HepG2 (cell line): ENCODE results near the gene SUCLA2. TPM values are rescaled to one million over a fixed set of nuclear protein-coding genes. Genes with fewer than 3 reads are reported as not detected.

Source experiments
- ARHGAP35 ChIP-seq: sonication (generic); formaldehyde crosslinking; IDR thresholded peaks from 2 replicates; pipeline ENCODE4 v1.9.0; 2022; ENCODE audit warnings: mild to moderate bottlenecking, inconsistent platforms, moderate library complexity, missing genetic modification reagents, borderline replicate concordance
- MAFG ChIP-seq: sonication (generic); formaldehyde crosslinking; IDR thresholded peaks from 2 replicates; pipeline ENCODE4 v1.5.1; 2020; ENCODE audit warnings: mild to moderate bottlenecking, missing genetic modification reagents
- MIXL1 ChIP-seq: IDR thresholded peaks from 2 replicates; pipeline ENCODE4 v1.6.1; 2016
- NCOA2 ChIP-seq: sonication (generic); formaldehyde crosslinking; IDR thresholded peaks from 2 replicates; pipeline ENCODE4 v1.8.0; 2022; ENCODE audit warnings: inconsistent platforms
- POGK ChIP-seq: sonication (generic); formaldehyde crosslinking; conservative IDR thresholded peaks from 2 replicates; pipeline ENCODE4 v1.8.0; 2022; ENCODE audit warnings: mild to moderate bottlenecking, moderate library complexity, missing genetic modification reagents
- RARG ChIP-seq: sonication (generic); formaldehyde crosslinking; IDR thresholded peaks from 2 replicates; pipeline ENCODE4 v1.4.0; 2020; ENCODE audit warnings: low read depth, mild to moderate bottlenecking, missing genetic modification reagents
- SRSF1 ChIP-seq: fragments of 200-400 bp; formaldehyde crosslinking; optimal IDR thresholded peaks from 2 replicates; pipeline ENCODE3; 2017; ENCODE audit warnings: mild to moderate bottlenecking, low read depth, low read length, moderate library complexity
- TBX2 ChIP-seq: sonication (generic); formaldehyde crosslinking; IDR thresholded peaks from 2 replicates; pipeline ENCODE4 v1.5.0; 2020; ENCODE audit warnings: missing genetic modification reagents, mild to moderate bottlenecking, borderline replicate concordance
- ZFP36 ChIP-seq: fragments of 150-350 bp; IDR thresholded peaks from 2 replicates; pipeline ENCODE4 v1.6.1; 2018; ENCODE audit warnings: borderline replicate concordance, low read length, low read depth; ENCODE audit not compliant: partially characterized antibody
- ZFP41 ChIP-seq: sonication (generic); formaldehyde crosslinking; IDR thresholded peaks from 2 replicates; pipeline ENCODE4 v1.4.0; 2020; ENCODE audit warnings: mild to moderate bottlenecking, missing genetic modification reagents, borderline replicate concordance
- ZNF350 ChIP-seq: sonication (generic); formaldehyde crosslinking; IDR thresholded peaks from 2 replicates; pipeline ENCODE4 v1.4.0; 2020; ENCODE audit warnings: mild to moderate bottlenecking, low read depth, missing genetic modification reagents, borderline replicate concordance
- ZNF510 ChIP-seq: sonication (generic); formaldehyde crosslinking; IDR thresholded peaks from 2 replicates; pipeline ENCODE4 v1.4.0; 2020; ENCODE audit warnings: low read depth, mild to moderate bottlenecking, missing genetic modification reagents
- ZNF605 ChIP-seq: sonication (generic); formaldehyde crosslinking; IDR thresholded peaks from 2 replicates; pipeline ENCODE4 v1.8.0; 2022; ENCODE audit warnings: mild to moderate bottlenecking, missing genetic modification reagents
- ZNF616 ChIP-seq: sonication (generic); formaldehyde crosslinking; IDR thresholded peaks from 2 replicates; pipeline ENCODE4 v1.5.0; 2020; ENCODE audit warnings: low read depth, mild to moderate bottlenecking, missing genetic modification reagents
- ZNF672 ChIP-seq: sonication (generic); formaldehyde crosslinking; IDR thresholded peaks from 2 replicates; pipeline ENCODE4 v1.8.1; 2022; ENCODE audit warnings: missing genetic modification reagents
- polyA plus RNA-seq, 8 experiments: library from polyadenylated mRNA; depleted of rRNA in 3 of 8; stranded (reverse) in 7 of 8; unstranded in 1 of 8; fragments of >200 nt; fragmentation: Illumina TruSeq in 4 of 8; extraction: Trizol in 4 of 8; gene quantifications; 2 replicates each; pipeline versions ENCODE4 v1.2.1 to v1.2.3, GENCODE V29; 2011 to 2016; ENCODE audit warnings: low read depth in 4 of 8, missing spikeins in 1 of 8, mixed read lengths in 1 of 8; ENCODE audit not compliant: insufficient read depth in 1 of 8
- total RNA-seq, 5 experiments: library from RNA; depleted of rRNA; stranded (reverse); fragments of >200 nt; fragmentation: Illumina TruSeq; extraction: Trizol; gene quantifications; 2 replicates each; pipeline ENCODE4 v1.2.3, GENCODE V29; 2016; ENCODE audit warnings: low read depth in 1 of 5
- TF ChIP-seq, protein P1 (sequence below): sonication (generic); formaldehyde crosslinking; IDR thresholded peaks from 2 replicates; pipeline ENCODE4 v1.5.0; 2020; ENCODE audit warnings: missing genetic modification reagents
- TF ChIP-seq, protein P2 (sequence below): sonication (generic); formaldehyde crosslinking; IDR thresholded peaks from 2 replicates; pipeline ENCODE4 v1.5.0; 2020; ENCODE audit warnings: mild to moderate bottlenecking, missing genetic modification reagents
- TF ChIP-seq, protein P3 (sequence below): sonication (generic); formaldehyde crosslinking; IDR thresholded peaks from 2 replicates; pipeline ENCODE4 v1.4.0; 2020; ENCODE audit warnings: missing genetic modification reagents
- TF ChIP-seq, protein P4 (sequence below): sonication (generic); formaldehyde crosslinking; IDR thresholded peaks from 2 replicates; pipeline ENCODE4 v1.5.0; 2020; ENCODE audit warnings: missing genetic modification reagents, mild to moderate bottlenecking, borderline replicate concordance
- TF ChIP-seq, protein P5 (sequence below): sonication (generic); formaldehyde crosslinking; IDR thresholded peaks from 2 replicates; pipeline ENCODE4 v1.5.0; 2020; ENCODE audit warnings: mild to moderate bottlenecking, low read depth, missing genetic modification reagents, borderline replicate concordance

SUCLA2 gene
- total and polyA plus RNA-seq, 2 of the 13 experiments (the other 11 are each of a cell fraction or from before 2014, with no cell fraction given) = 28.4 to 77.1 TPM

DNA sequence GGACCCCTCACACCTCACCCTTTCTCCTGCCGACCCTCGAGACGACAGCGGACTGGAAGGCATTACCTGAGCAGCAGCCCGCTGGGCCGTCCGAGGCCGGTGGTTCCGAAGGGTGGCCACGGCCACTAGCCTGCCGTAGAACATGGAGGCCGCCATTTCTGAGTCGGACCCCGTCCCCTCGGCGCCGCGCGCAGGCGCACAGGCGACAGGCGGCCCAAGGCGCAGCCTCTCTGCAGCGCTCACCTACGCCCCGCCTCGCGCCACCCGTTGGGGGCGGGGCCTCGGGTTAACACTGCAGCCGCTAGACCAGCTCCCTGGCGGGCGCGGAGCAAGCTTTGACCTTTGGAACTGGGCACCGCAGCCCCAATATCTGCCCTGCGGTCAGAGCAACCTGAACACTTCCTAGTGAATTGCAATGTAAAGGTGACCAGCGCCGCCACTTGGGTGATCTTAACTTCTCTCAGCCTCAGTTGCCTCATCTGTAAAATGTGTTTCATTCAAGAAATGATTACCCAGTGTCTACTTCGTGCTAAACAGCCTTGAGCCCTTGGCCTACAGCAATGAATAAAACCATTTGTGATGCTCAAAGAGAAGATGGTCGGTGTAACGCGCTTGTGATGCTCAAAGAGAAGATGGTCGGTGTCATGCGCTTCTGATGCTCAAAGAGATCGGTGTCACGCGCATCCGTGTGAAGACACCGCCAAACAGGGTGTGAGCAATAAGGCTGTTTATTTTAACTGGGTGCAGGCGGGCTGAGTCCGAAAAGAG lies at the start of gene SUCLA2 (continued):
- TF ChIP-seq, protein P1, sequence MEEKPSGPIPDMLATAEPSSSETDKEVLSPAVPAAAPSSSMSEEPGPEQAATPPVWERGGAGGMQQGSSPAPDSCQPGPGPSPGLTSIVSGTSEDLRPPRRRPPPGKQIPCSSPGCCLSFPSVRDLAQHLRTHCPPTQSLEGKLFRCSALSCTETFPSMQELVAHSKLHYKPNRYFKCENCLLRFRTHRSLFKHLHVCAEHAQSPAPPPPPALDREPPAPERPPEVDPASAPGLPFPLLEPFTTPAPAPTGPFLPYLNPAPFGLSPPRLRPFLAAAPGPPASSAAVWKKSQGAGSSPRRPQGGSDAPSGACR = 0 out of 2 replicates have a peak, but pooled peaks have one; percentile 53
- TF ChIP-seq TBX2 (CRISPR knock-in tag) (peak; percentile 77; the same call in 1 of the 2 replicates), MIXL1 (CRISPR knock-in tag) (0 out of 2 replicates have a peak, but pooled peaks have one; percentile 21), ZNF672 (CRISPR knock-in tag) (no peak), ZNF616 (CRISPR knock-in tag) (0 out of 2 replicates have a peak, but pooled peaks have one; percentile 34), NCOA2 (CRISPR knock-in tag) (peak; percentile 19; the same call in 1 of the 2 replicates), ZFP41 (CRISPR knock-in tag) (no peak), ZNF350 (CRISPR knock-in tag) (peak; percentile 60; the same call in 1 of the 2 replicates), POGK (CRISPR knock-in tag) (0 out of 2 replicates have a peak, but pooled peaks have one; percentile 52), RARG (CRISPR knock-in tag) (no peak), ARHGAP35 (CRISPR knock-in tag) (no peak), ZNF605 (CRISPR knock-in tag) (no peak), ZFP36 (no peak), SRSF1 (peak; percentile 84), ZNF510 (no peak), MAFG (CRISPR knock-in tag) (no peak)
- TF ChIP-seq, protein P2, sequence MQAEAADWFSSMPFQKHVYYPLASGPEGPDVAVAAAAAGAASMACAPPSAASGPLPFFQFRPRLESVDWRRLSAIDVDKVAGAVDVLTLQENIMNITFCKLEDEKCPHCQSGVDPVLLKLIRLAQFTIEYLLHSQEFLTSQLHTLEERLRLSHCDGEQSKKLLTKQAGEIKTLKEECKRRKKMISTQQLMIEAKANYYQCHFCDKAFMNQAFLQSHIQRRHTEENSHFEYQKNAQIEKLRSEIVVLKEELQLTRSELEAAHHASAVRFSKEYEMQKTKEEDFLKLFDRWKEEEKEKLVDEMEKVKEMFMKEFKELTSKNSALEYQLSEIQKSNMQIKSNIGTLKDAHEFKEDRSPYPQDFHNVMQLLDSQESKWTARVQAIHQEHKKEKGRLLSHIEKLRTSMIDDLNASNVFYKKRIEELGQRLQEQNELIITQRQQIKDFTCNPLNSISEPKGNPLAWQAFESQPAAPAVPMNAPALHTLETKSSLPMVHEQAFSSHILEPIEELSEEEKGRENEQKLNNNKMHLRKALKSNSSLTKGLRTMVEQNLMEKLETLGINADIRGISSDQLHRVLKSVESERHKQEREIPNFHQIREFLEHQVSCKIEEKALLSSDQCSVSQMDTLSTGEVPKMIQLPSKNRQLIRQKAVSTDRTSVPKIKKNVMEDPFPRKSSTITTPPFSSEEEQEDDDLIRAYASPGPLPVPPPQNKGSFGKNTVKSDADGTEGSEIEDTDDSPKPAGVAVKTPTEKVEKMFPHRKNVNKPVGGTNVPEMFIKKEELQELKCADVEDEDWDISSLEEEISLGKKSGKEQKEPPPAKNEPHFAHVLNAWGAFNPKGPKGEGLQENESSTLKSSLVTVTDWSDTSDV (CRISPR knock-in tag) = no peak
- TF ChIP-seq, protein P3, sequence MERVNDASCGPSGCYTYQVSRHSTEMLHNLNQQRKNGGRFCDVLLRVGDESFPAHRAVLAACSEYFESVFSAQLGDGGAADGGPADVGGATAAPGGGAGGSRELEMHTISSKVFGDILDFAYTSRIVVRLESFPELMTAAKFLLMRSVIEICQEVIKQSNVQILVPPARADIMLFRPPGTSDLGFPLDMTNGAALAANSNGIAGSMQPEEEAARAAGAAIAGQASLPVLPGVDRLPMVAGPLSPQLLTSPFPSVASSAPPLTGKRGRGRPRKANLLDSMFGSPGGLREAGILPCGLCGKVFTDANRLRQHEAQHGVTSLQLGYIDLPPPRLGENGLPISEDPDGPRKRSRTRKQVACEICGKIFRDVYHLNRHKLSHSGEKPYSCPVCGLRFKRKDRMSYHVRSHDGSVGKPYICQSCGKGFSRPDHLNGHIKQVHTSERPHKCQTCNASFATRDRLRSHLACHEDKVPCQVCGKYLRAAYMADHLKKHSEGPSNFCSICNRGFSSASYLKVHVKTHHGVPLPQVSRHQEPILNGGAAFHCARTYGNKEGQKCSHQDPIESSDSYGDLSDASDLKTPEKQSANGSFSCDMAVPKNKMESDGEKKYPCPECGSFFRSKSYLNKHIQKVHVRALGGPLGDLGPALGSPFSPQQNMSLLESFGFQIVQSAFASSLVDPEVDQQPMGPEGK (CRISPR knock-in tag) = peak; percentile 12; the same call in 1 of the 2 replicates
- TF ChIP-seq, protein P4, sequence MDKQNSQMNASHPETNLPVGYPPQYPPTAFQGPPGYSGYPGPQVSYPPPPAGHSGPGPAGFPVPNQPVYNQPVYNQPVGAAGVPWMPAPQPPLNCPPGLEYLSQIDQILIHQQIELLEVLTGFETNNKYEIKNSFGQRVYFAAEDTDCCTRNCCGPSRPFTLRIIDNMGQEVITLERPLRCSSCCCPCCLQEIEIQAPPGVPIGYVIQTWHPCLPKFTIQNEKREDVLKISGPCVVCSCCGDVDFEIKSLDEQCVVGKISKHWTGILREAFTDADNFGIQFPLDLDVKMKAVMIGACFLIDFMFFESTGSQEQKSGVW = no peak
- TF ChIP-seq, protein P5, sequence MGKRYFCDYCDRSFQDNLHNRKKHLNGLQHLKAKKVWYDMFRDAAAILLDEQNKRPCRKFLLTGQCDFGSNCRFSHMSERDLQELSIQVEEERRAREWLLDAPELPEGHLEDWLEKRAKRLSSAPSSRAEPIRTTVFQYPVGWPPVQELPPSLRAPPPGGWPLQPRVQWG (CRISPR knock-in tag) = no peak
